ENCODE results near the gene CAPN10.

CAPN10 gene

DNA sequence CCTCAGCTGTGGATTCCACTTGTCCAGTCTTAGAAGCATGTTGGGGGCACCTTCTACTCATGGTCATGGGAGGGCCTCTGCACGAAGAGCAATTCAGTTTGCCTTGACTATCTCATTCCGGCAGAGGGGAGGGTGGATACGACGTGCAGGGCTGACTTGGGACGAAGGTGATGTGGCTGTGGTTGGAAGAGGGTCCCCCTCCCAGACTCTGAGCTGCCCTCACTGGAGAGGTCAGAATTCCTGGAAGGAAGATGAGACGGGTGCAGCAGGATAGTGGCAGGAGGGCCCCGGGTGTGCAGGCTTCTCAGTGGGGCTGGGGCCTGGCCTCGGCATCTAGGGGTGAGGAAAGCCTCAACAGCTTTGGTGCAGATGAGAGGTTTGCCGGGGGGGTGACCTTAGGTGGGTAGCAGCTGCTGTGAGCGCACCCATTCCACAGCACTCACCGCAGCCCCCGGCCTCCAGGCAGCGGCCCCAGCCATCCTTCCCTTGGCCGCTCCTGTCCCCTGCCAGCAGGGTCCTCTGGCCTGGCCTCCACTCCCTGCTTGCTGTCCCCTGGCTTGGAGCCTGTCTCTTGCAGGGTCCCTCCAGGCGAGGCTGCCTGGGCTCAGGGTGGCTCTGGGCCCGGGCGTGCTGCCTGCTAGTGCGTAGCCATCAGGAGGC lies 15.1 kb upstream of the CAPN10 start:
- DNase-seq (ENCODE audit: low spot score) = no peak
- POLR2A ChIA-PET (ENCODE audit: low non-redundant PET) = interaction anchor here (0.7 kb wide), 1 partner anchor 10 kb away, joined by 3 read pairs; no protein-coding TSS in a partner anchor
- CTCF ChIA-PET = interaction anchor here (0.7 to 2.1 kb wide), 2 partner anchors 8 to 1368 kb away, joined by 3 to 5 read pairs; no protein-coding TSS in a partner anchor
- TF ChIP-seq CTCF (conservative IDR thresholded peaks at IDR 0.05; ENCODE audit: low read depth) = no peak
- peak overlapping the region; percentile 98 for H3K27ac ChIP-seq

- ChIA-PET CTCF (interaction anchor here (0.7 to 2.1 kb wide), 2 partner anchors 7 to 1369 kb away, joined by 3 to 5 read pairs; no protein-coding TSS in a partner anchor), POLR2A (ENCODE audit: low non-redundant PET) (interaction anchor here (0.7 kb wide), 1 partner anchor 9 kb away, joined by 3 read pairs; no protein-coding TSS in a partner anchor)
- TF ChIP-seq CTCF (conservative IDR thresholded peaks at IDR 0.05; ENCODE audit: low read depth) = no peak
These were observed 14.1 kb upstream of the CAPN10 start for GRCh38 chr2:240572141-240573031.

GRCh38 chr2:240573071-240573515 lies 13.4 kb upstream of the CAPN10 start:
- no peak for TF ChIP-seq CTCF (conservative IDR thresholded peaks at IDR 0.05; ENCODE audit: low read depth)
- ChIA-PET CTCF (no interaction called here), POLR2A (ENCODE audit: low non-redundant PET) (no interaction called here)
- DNase-seq (ENCODE audit: low spot score) = no peak
- H3K27ac ChIP-seq = no peak overlapping the region; the same call in 1 of the 2 replicates

More at GRCh38 chr2:240572141-240573031, 14.1 kb upstream of the CAPN10 start:
- H3K27ac ChIP-seq = 0 out of 2 replicates have a peak overlapping the region, but pooled peaks have one; percentile 98
- no peak for DNase-seq (ENCODE audit: low spot score)

GRCh38 chr2:240573516-240574385 lies 12.8 kb upstream of the CAPN10 start:
- DNase-seq (ENCODE audit: low spot score) = no peak
- H3K27ac ChIP-seq = no peak overlapping the region; the same call in 1 of the 2 replicates
- ChIA-PET POLR2A (ENCODE audit: low non-redundant PET) (no interaction called here), CTCF (no interaction called here)
- TF ChIP-seq CTCF (conservative IDR thresholded peaks at IDR 0.05; ENCODE audit: low read depth) = no peak

DNA sequence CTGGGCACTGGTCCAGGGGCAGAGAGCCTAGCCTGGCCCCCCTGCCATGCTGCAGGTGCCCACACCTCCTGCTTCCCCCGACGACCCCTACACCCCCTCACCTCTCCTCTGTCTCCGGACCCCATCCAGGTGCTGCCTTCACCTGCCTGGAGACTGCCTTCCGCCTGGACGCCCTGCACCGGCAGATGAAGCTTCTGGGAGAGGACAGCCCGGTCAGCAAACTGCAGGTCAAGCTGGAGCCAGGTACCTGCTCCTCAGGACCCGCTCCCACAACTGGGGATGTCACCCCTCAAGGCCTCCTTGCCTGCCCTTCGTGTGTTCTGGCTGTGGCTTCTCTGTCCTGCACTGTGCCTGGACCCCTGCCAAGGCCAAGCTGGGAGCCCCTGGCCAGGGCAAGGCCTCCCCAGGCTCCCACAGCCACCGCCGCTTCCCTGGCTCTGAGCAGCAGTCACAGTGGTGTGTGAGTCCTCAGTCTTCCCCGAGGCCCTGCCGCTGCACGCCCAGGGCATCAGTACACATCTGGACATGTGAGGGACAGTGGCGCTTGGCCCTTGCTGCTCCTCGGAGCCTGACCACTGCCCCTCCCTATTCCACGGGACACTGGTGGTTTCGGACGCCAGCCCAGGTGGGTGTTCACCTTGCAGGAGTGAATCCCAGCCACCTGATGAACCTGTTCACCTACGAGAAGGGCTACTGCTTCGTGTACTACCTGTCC lies 12.0 kb upstream of the CAPN10 start:
- POLR2A ChIA-PET (ENCODE audit: low non-redundant PET) = no interaction called here
- CTCF ChIA-PET = interaction anchor here (0.7 kb wide), 1 partner anchor 1008 kb away, joined by 4 read pairs; no protein-coding TSS in a partner anchor

More for the DNA sequence above, 12.0 kb upstream of the CAPN10 start:
- H3K27ac ChIP-seq = peak overlapping the region; percentile 36
- DNase-seq (ENCODE audit: low spot score) = no peak
- TF ChIP-seq CTCF (conservative IDR thresholded peaks at IDR 0.05; ENCODE audit: low read depth) = no peak
